IMR-90 (cell line): ENCODE measurements around the gene SSBP2. TPM values are rescaled to one million over a fixed set of nuclear protein-coding genes. Genes with fewer than 3 reads are reported as not detected.

Source experiments
- ATAC-seq: fragments of 200-7000 bp; cut with Tn5 transposase; 2 replicates; pipeline ENCODE4 v1.9.1; 2020; ENCODE audit warnings: low read depth, mild to moderate bottlenecking, moderate library complexity
- BruUV-seq: library from RNA; stranded (reverse); fragments of 400-500 nt; replicated peaks from 2 replicates; lab custom pipeline; 2021; lab: Mats Ljungman, UMichigan
- CTCF ChIA-PET: fragments of 300-600 bp; formaldehyde crosslinking; extraction: SDS; loops from one replicate; lab custom pipeline; 2021; ENCODE audit warnings: antibody characterized with exemption; lab: Yijun Ruan, JAX
- POLR2A ChIA-PET: fragments of 300-600 bp; sonication (Branson Sonifier 250); formaldehyde crosslinking; loops from one replicate; lab custom pipeline; 2022; ENCODE audit warnings: antibody characterized with exemption; ENCODE audit not compliant: unreplicated experiment; lab: Charles Lee
- DNase-seq: peaks from one replicate; pipeline ENCODE4 v3.0.0; 2013
- H2AFZ ChIP-seq: replicated peaks from 2 replicates; pipeline ENCODE3; 2013; ENCODE audit warnings: low read length, mild to moderate bottlenecking; ENCODE audit not compliant: poor library complexity
- H2AK5ac ChIP-seq: 2 replicates; pipeline ENCODE4 v1.6.1; 2013; ENCODE audit warnings: low read depth, low read length, inconsistent platforms
- H2AK9ac ChIP-seq: replicated peaks from 2 replicates; pipeline ENCODE3; 2013; ENCODE audit warnings: mild to moderate bottlenecking, low read depth, low read length, moderate library complexity; ENCODE audit not compliant: poor library complexity
- H2BK120ac ChIP-seq: 2 replicates; pipeline ENCODE4 v1.6.1; 2013; ENCODE audit warnings: low read depth, low read length, inconsistent platforms
- H2BK15ac ChIP-seq: 3 replicates; pipeline ENCODE4 v1.6.1; 2013; ENCODE audit warnings: low read depth, low read length, inconsistent platforms
- H2BK20ac ChIP-seq: 2 replicates; pipeline ENCODE4 v1.6.1; 2013; ENCODE audit warnings: low read depth, mild to moderate bottlenecking, inconsistent platforms, low read length, moderate library complexity
- H2BK5ac ChIP-seq: 2 replicates; pipeline ENCODE4 v1.6.1; 2013; ENCODE audit warnings: mild to moderate bottlenecking, low read depth, low read length, inconsistent platforms; ENCODE audit not compliant: poor library complexity, severe bottlenecking
- H3K14ac ChIP-seq: replicated peaks from 2 replicates; pipeline ENCODE4 v1.6.1; 2013; ENCODE audit warnings: low read depth, low read length, inconsistent platforms
- H3K18ac ChIP-seq: 2 replicates; pipeline ENCODE4 v1.6.1; 2013; ENCODE audit warnings: low read depth, low read length, control low read depth
- H3K23ac ChIP-seq: 2 replicates; pipeline ENCODE4 v1.6.1; 2013; ENCODE audit warnings: low read depth, low read length, inconsistent platforms
- H3K27ac ChIP-seq: 2 replicates; pipeline ENCODE4 v1.5.1; 2013; ENCODE audit warnings: mild to moderate bottlenecking, control low read depth, low read length; ENCODE audit not compliant: insufficient read depth
- H3K27me3 ChIP-seq: 2 replicates; pipeline ENCODE4 v1.6.1; 2013; ENCODE audit warnings: low read length; ENCODE audit not compliant: control insufficient read depth, insufficient read depth
- H3K36me3 ChIP-seq: 2 replicates; pipeline ENCODE4 v1.6.1; 2013; ENCODE audit warnings: low read length, mixed read lengths; ENCODE audit not compliant: control insufficient read depth, insufficient read depth
- H3K4ac ChIP-seq: 2 replicates; pipeline ENCODE4 v1.6.1; 2013; ENCODE audit warnings: low read depth, low read length, inconsistent platforms
- H3K4me1 ChIP-seq: 2 replicates; pipeline ENCODE4 v1.6.1; 2013; ENCODE audit warnings: low read length, mixed read lengths; ENCODE audit not compliant: control insufficient read depth, insufficient read depth
- H3K4me2 ChIP-seq: 2 replicates; pipeline ENCODE4 v1.6.1; 2013; ENCODE audit warnings: low read depth, mild to moderate bottlenecking, control low read depth, low read length, moderate library complexity
- H3K4me3 ChIP-seq: 2 replicates; pipeline ENCODE4 v1.5.1; 2013; ENCODE audit warnings: low read depth, mild to moderate bottlenecking, control low read depth, low read length, moderate library complexity; ENCODE audit not compliant: insufficient read depth
- H3K56ac ChIP-seq: 2 replicates; pipeline ENCODE4 v1.6.1; 2013; ENCODE audit warnings: low read length, inconsistent platforms; ENCODE audit not compliant: insufficient read depth; ENCODE audit errors: extremely low read depth
- H3K79me1 ChIP-seq, 2 experiments: 2 replicates each; pipeline ENCODE4 v1.6.1; 2013; ENCODE audit warnings: low read length in 2 of 2, inconsistent platforms in 1 of 2, low read depth in 1 of 2
- H3K9ac ChIP-seq: 2 replicates; pipeline ENCODE4 v1.6.1; 2013; ENCODE audit warnings: low read depth, low read length, control low read depth
- H3K9me1 ChIP-seq: 2 replicates; pipeline ENCODE4 v1.6.1; 2013; ENCODE audit warnings: low read length, inconsistent platforms; ENCODE audit not compliant: insufficient read depth
- H3K9me3 ChIP-seq: 2 replicates; pipeline ENCODE4 v1.6.1; 2013; ENCODE audit warnings: low read length; ENCODE audit not compliant: control insufficient read depth, insufficient read depth
- H4K20me1 ChIP-seq: 2 replicates; pipeline ENCODE4 v1.6.1; 2013; ENCODE audit warnings: low read length, inconsistent platforms; ENCODE audit not compliant: insufficient read depth
- H4K5ac ChIP-seq: 2 replicates; pipeline ENCODE4 v1.6.1; 2013; ENCODE audit warnings: mild to moderate bottlenecking, low read depth, low read length, control low read depth
- H4K8ac ChIP-seq, 2 experiments: 2 replicates each; pipeline ENCODE4 v1.6.1; 2013; ENCODE audit warnings: low read depth in 2 of 2, low read length in 2 of 2, control low read depth in 1 of 2, inconsistent platforms in 1 of 2
- H4K91ac ChIP-seq: 2 replicates; pipeline ENCODE4 v1.6.1; 2013; ENCODE audit warnings: low read depth, low read length, inconsistent platforms; ENCODE audit not compliant: insufficient read depth
- BHLHE40 ChIP-seq: fragments of 150-350 bp; IDR thresholded peaks from 2 replicates; pipeline ENCODE4 v1.6.1; 2016; ENCODE audit warnings: mild to moderate bottlenecking, low read depth, low read length
- CHD1 ChIP-seq: IDR thresholded peaks from 2 replicates; pipeline ENCODE4 v1.6.1; 2012; ENCODE audit warnings: low read depth, low read length, improper control_type of control experiment
- MAFK ChIP-seq: IDR thresholded peaks from 2 replicates; pipeline ENCODE4 v1.6.1; 2012; ENCODE audit warnings: low read depth, low read length, improper control_type of control experiment
- MXI1 ChIP-seq: IDR thresholded peaks from 2 replicates; pipeline ENCODE4 v1.6.1; 2012; ENCODE audit warnings: low read depth, mild to moderate bottlenecking, low read length, moderate library complexity, borderline replicate concordance
- RAD21 ChIP-seq: IDR thresholded peaks from 2 replicates; pipeline ENCODE4 v1.6.1; 2012; ENCODE audit warnings: low read length, improper control_type of control experiment
- SMC3 ChIP-seq: fragments of 150-350 bp; IDR thresholded peaks from 2 replicates; pipeline ENCODE4 v1.6.1; 2016; ENCODE audit warnings: low read depth, mild to moderate bottlenecking, antibody characterized with exemption, low read length, moderate library complexity
- WGBS, 2 experiments: methylation state at CpG; one replicate each; pipeline versions ENCODE4 v1.1.5 to v1.1.7; 2013; ENCODE audit warnings: missing lambda C conversion rate in 2 of 2; ENCODE audit not compliant: insufficient read length in 1 of 2; ENCODE audit errors: extremely low coverage in 2 of 2; 5-methylcytosine and 5-hydroxymethylcytosine counted together
- dilution Hi-C: fragments of 300-500 bp; cut with HindIII; formaldehyde crosslinking; loops from one replicate; pipeline ENCODE4 v1.14.3; 2018; ENCODE audit warnings: low sequenced_read_pairs; ENCODE audit not compliant: unreplicated experiment
- in situ Hi-C: fragments of 300-500 bp; cut with MboI; formaldehyde crosslinking; loops from 3 replicates; pipeline ENCODE4 v1.14.3; 2019; ENCODE audit warnings: low sequenced_read_pairs, inconsistent platforms, mixed read lengths
- intact Hi-C: fragments of 100-400 bp; cut with micrococcal nuclease; formaldehyde crosslinking; loops from 2 replicates; pipeline ENCODE4 v1.10.0; 2022
- polyA plus RNA-seq, 3 experiments: library from polyadenylated mRNA; depleted of rRNA; stranded (reverse); fragments of >200 nt; gene quantifications; 2 replicates each; pipeline ENCODE4 v1.2.3, GENCODE V29; 2012; ENCODE audit warnings: low replicate concordance in 1 of 3
- total RNA-seq: library from RNA; depleted of rRNA; stranded (reverse); fragments of >200 nt; gene quantifications from 2 replicates; pipeline ENCODE4 v1.2.3, GENCODE V29; 2012
- TF ChIP-seq, protein P1 (sequence below): fragments of 150-350 bp; IDR thresholded peaks from 2 replicates; pipeline ENCODE4 v1.6.1; 2016; ENCODE audit warnings: low read depth, mild to moderate bottlenecking, low read length, moderate library complexity, borderline replicate concordance
- TF ChIP-seq, protein P2 (sequence below): fragments of 150-350 bp; IDR thresholded peaks from 2 replicates; pipeline ENCODE4 v1.6.1; 2017; ENCODE audit warnings: mild to moderate bottlenecking, antibody characterized with exemption, low read length, low read depth

The SSBP2 gene
- total and polyA plus RNA-seq, 2 of the 4 experiments (the other 2 are of a cell fraction): 38.4 to 42.7 TPM

- Histone ChIP-seq H3K9me3 (no peaks in the 10 kb centered on the region), H4K5ac (0 out of 2 replicates have a peak overlapping the region, but pooled peaks have one; percentile 47), H3K18ac (peak overlapping the region; percentile 17; the same call in 1 of the 2 replicates), H4K8ac (peak overlapping the region; percentile 41 to 57; a peak in 3 of 4 replicates), H3K4me2 (no peak overlapping the region), H2BK20ac (peak overlapping the region; percentile 58), H3K79me1 (peaks cover 0 to 8% of the 10 kb centered on the region in 2 experiments; a peak in 1 of 4 replicates), H3K9me1 (peaks cover 6% of the 10 kb centered on the region), H4K91ac (peak overlapping the region; percentile 60), H2AFZ (no peak overlapping the region), H3K23ac (peak overlapping the region; percentile 53), H3K9ac (0 out of 2 replicates have a peak overlapping the region, but pooled peaks have one; percentile 0), H3K4me1 (peaks cover 14% of the 10 kb centered on the region), H3K27me3 (no peaks in the 10 kb centered on the region), H3K4me3 (no peak overlapping the region), H2BK120ac (peak overlapping the region; percentile 66), H4K20me1 (no peaks in the 10 kb centered on the region), H2BK5ac (peak overlapping the region; percentile 4), H2AK9ac (no peak overlapping the region), H3K36me3 (no peaks in the 10 kb centered on the region), H2BK15ac (peak overlapping the region; percentile 31; the same call in 2 of the 3 replicates), H2AK5ac (peak overlapping the region; percentile 65), H3K4ac (peak overlapping the region; percentile 65), H3K56ac (no peak overlapping the region), H3K14ac (no peak overlapping the region; the same call in 1 of the 2 replicates), H3K27ac (no peak overlapping the region; the same call in 1 of the 2 replicates)
- BruUV-seq: no TSS peak
- intact Hi-C loops: loop anchor here (5.0 kb wide), 1 partner anchor 411 kb away; no protein-coding TSS in a partner anchor
- no peak for DNase-seq
- CTCF ChIA-PET: interaction anchor here (1.9 to 2.1 kb wide), 2 partner anchors 739 to 799 kb away, joined by 7 read pairs; no protein-coding TSS in a partner anchor
- POLR2A ChIA-PET: no interaction called here
- no CpG with 5 or more reads among the region's 3 CpGs for WGBS, 2 experiments
- ATAC-seq: no peak
- in situ Hi-C loops: loop anchor here (10.0 kb wide), 1 partner anchor 428 kb away; no protein-coding TSS in a partner anchor
- dilution Hi-C loops: no loop called here
- TF ChIP-seq CHD1: no peak
- no peak for TF ChIP-seq BHLHE40
- no peak for TF ChIP-seq SMC3
- no peak for TF ChIP-seq MXI1
- no peak for TF ChIP-seq MAFK
- TF ChIP-seq, protein P1, sequence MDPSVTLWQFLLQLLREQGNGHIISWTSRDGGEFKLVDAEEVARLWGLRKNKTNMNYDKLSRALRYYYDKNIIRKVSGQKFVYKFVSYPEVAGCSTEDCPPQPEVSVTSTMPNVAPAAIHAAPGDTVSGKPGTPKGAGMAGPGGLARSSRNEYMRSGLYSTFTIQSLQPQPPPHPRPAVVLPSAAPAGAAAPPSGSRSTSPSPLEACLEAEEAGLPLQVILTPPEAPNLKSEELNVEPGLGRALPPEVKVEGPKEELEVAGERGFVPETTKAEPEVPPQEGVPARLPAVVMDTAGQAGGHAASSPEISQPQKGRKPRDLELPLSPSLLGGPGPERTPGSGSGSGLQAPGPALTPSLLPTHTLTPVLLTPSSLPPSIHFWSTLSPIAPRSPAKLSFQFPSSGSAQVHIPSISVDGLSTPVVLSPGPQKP: no peak
- TF ChIP-seq, protein P2, sequence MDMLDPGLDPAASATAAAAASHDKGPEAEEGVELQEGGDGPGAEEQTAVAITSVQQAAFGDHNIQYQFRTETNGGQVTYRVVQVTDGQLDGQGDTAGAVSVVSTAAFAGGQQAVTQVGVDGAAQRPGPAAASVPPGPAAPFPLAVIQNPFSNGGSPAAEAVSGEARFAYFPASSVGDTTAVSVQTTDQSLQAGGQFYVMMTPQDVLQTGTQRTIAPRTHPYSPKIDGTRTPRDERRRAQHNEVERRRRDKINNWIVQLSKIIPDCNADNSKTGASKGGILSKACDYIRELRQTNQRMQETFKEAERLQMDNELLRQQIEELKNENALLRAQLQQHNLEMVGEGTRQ: no peak
- no peak for TF ChIP-seq RAD21
Measured at GRCh38 chr5:81426359-81427030, 324.4 kb downstream of the SSBP2 start.
